Heart left ventricle (tissue), 13 donors: ENCODE data around the gene TANGO2.

Source experiments
- CTCF ChIP-seq, 12 donors: fragments of 200-600 bp; sonication (generic) in 4 of 12; IDR thresholded peaks; one replicate each; pipeline versions ENCODE4 v1.5.0 to v1.8.0; 2018 to 2022; ENCODE audit warnings: antibody characterized with exemption in 12 of 12, mild to moderate bottlenecking in 5 of 12
- POLR2A ChIP-seq, 2 donors: fragments of 450-650 bp; IDR thresholded peaks; one replicate each; pipeline ENCODE4 v1.6.1; 2017; ENCODE audit warnings: antibody characterized with exemption in 2 of 2, mild to moderate bottlenecking in 2 of 2, moderate library complexity in 2 of 2
- donor health status: ischemic (EF 13 %, LVEDD 7.1; RV severe dilation, severe dysfunction).
- donor health status: DM: no; HTN: yes; CAD: no.
- donor health status: DM: no; HTN: no; CAD: no.
- donor health status: ischemic (EF 25% LVEDD 6.9; RV normal size, moderate dysfunction).
- donor health status: ischemic (EF 25% LVEDD 5.7; RV mildly dilated, moderate dysfunction).
- donor health status: ischemic (EF 35%, LVEDD 5.7; RV mildly dilated, moderate dysfunction).
- donor health status: nonischemic (EF 11% LVEDD 7.7; RV severe dilation, severe dysfunction).
- donor health status: DM: yes; HTN: yes; CAD: no.
- donor health status: PGD.
- donor health status: ischemic (EF 29% LVEDD 5.4; RV normal size, mild dysfunction).
- donor health status: nonischemic (EF 23%, LVEDD 6.1; RV moderate dilation, normal function).

- TF ChIP-seq CTCF (IDR thresholded peaks at IDR 0.05) (no peak), POLR2A (IDR thresholded peaks at IDR 0.05) (no peak)
Measured at GRCh38 chr22:19972652-19973550, 48.0 kb upstream of the TANGO2 start.
